ENCODE results near the gene DHRS1. TPM values are rescaled to one million over a fixed set of nuclear protein-coding genes. Genes with fewer than 3 reads are reported as not detected.
A peak's percentile ranks its signal among the peaks of the same experiment; 100 is the strongest.

Gene DHRS1
- total and polyA plus RNA-seq, 2 of the 4 experiments (the other 2 are of a cell fraction) = 15.8 to 38.6 TPM

DNA sequence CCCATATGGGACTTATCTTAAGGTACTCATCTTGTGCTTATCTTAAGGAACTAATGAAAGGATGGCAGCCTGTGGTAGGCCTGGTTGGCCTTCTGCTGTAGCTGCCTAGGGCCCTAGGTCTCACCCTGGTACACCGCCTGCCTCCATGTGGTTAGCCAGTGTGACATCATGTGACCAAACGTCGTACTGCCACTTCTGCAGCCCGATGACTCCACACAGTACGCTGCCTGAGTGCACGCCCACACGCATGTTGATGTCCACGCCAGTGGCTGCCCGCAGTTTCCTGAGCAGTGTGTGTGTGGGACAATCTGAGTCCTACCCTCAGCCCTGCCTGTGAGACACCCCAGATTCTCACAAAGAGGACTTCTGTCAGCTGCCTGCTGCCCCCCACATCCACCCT lies 30.2 kb upstream of the DHRS1 start:
- H2AK5ac ChIP-seq (ENCODE audit: low read depth, low read length) = no peak overlapping the region; the same call in 1 of the 2 replicates
- H3K18ac ChIP-seq (ENCODE audit: low read depth, low read length) = no peak overlapping the region
- no peak overlapping the region for H3K4ac ChIP-seq (ENCODE audit: low read depth, low read length)
- intact Hi-C loops (cut with micrococcal nuclease) (no loop called here), in situ Hi-C loops (cut with MboI; ENCODE audit: low sequenced_read_pairs) (loop anchor here (5.0 kb wide), 1 partner anchor 108 kb away; no protein-coding TSS in a partner anchor), dilution Hi-C loops (cut with HindIII; ENCODE audit: low sequenced_read_pairs, unreplicated experiment) (no loop called here)
- H2BK20ac ChIP-seq (ENCODE audit: low read depth, low read length) = no peak overlapping the region
- no peaks in the 10 kb centered on the region for H3K9me3 ChIP-seq (ENCODE audit: control insufficient read depth, insufficient read depth, low read length)
- peak overlapping the region; percentile 51 for H2AFZ ChIP-seq (replicated peaks; ENCODE audit: low read length, poor library complexity)
- H3K4me3 ChIP-seq (ENCODE audit: insufficient read depth, low read depth, low read length) = no peak overlapping the region
- no peak overlapping the region for H2AK9ac ChIP-seq (replicated peaks; ENCODE audit: low read depth, low read length, poor library complexity)
- WGBS, 2 experiments (ENCODE audit: extremely low coverage in 2 of 2, insufficient read length in 1 of 2) = no CpG with 5 or more reads among the region's 9 CpGs
- TF ChIP-seq NFE2L2 (IDR thresholded peaks at IDR 0.05; ENCODE audit: low read depth, low read length) = no peak
- no peak overlapping the region for H4K5ac ChIP-seq (ENCODE audit: low read depth, low read length)
- no peak overlapping the region for H2BK120ac ChIP-seq (ENCODE audit: low read depth, low read length)
- no peaks in the 10 kb centered on the region for H4K20me1 ChIP-seq (ENCODE audit: insufficient read depth, low read length)
- no peak overlapping the region for H3K27ac ChIP-seq (ENCODE audit: insufficient read depth, low read length)
- no peak overlapping the region for H3K14ac ChIP-seq (replicated peaks; ENCODE audit: low read depth, low read length)
- no peaks in the 10 kb centered on the region for H3K79me1 ChIP-seq (ENCODE audit: low read depth in 1 of 2, low read length in 2 of 2)
- H3K4me1 ChIP-seq (ENCODE audit: control insufficient read depth, insufficient read depth, low read length) = peaks cover 3% of the 10 kb centered on the region; the same call in 1 of the 2 replicates
- no TSS peak for BruUV-seq (replicated peaks)
- H3K9me1 ChIP-seq (ENCODE audit: insufficient read depth, low read length) = no peaks in the 10 kb centered on the region; the same call in 1 of the 2 replicates
- ChIA-PET POLR2A (ENCODE audit: unreplicated experiment) (no interaction called here), CTCF (interaction anchor here (5.6 kb wide), 1 partner anchor 101 kb away, joined by 63 read pairs; the partner anchor contains the start of genes CBLN3 and KHNYN)
- H4K91ac ChIP-seq (ENCODE audit: insufficient read depth, low read depth, low read length) = no peak overlapping the region
- H3K36me3 ChIP-seq (ENCODE audit: control insufficient read depth, insufficient read depth, low read length) = no peaks in the 10 kb centered on the region
- no peak overlapping the region for H2BK5ac ChIP-seq (ENCODE audit: low read depth, low read length, poor library complexity, severe bottlenecking)
- H3K9ac ChIP-seq (ENCODE audit: low read depth, low read length) = no peak overlapping the region
- no peak for ATAC-seq (ENCODE audit: low read depth)
- H3K56ac ChIP-seq (ENCODE audit: extremely low read depth, insufficient read depth, low read length) = no peak overlapping the region
- no peak for DNase-seq
- H3K23ac ChIP-seq (ENCODE audit: low read depth, low read length) = no peak overlapping the region
- H3K4me2 ChIP-seq (ENCODE audit: low read depth, low read length) = no peak overlapping the region
- peaks cover 30% of the 10 kb centered on the region for H3K27me3 ChIP-seq (ENCODE audit: control insufficient read depth, insufficient read depth, low read length)
- H4K8ac ChIP-seq (ENCODE audit: low read depth in 2 of 2, low read length in 2 of 2) = no peak overlapping the region
- H2BK15ac ChIP-seq (ENCODE audit: low read depth, low read length) = no peak overlapping the region
